ENCODE results near the gene CLTRN. TPM values are rescaled to one million over a fixed set of nuclear protein-coding genes. Genes with fewer than 3 reads are reported as not detected.

The CLTRN gene
- total and polyA plus RNA-seq, 10 donors: 0.16 to 0.48 (median 0.30) TPM; not detected in 5

DNA sequence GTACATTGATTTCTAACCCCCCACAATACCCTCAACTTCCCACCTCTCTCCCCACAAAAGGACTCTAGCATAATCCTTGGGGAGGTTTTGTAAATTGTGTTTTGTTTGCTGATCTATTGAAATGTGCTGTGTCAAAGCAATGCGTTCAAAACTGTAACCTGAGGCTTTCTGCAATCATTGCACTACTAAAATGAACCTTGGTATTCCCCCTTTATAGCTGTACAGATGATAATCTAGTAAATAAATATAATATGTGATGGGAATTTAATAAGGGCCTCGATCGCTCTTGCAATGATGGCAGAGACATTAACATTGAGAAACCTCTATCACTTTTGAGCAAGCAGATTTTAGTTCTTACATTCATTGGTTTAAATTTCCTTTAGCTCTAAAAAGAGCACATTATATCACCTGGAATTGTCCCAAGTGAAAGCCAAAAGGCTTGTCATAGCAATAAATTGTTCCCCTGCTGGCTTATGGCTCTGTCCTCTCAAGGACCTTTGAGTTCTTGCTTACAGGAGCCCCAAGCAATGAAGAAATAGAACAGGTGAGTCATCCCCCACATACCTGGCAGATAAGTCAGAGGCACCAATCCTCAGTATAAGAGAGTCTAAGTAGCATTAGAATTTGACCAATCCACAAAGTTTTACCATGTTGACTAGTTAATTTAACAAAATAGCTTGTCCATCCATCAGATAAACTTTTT lies 45.4 kb downstream of the CLTRN start:
- intact Hi-C loops (cut with DNase I; ENCODE audit: low total_unique reads): no loop called here
- Histone ChIP-seq H3K27ac (no peak overlapping the region), H3K27me3 (replicated peaks in 1 of 7) (peaks cover 0 to 22% (median 6%) of the 10 kb centered on the region in 7 donors), H3K4me1 (no peaks in the 10 kb centered on the region), H3K4me3 (no peak overlapping the region), H3K9me3 (no peaks in the 10 kb centered on the region), H3K36me3 (no peaks in the 10 kb centered on the region)
- TF ChIP-seq POLR2AphosphoS5 (IDR thresholded peaks at IDR 0.05) (no peak), POLR2A (IDR thresholded peaks at IDR 0.05) (no peak)
- TF ChIP-seq, protein P1, sequence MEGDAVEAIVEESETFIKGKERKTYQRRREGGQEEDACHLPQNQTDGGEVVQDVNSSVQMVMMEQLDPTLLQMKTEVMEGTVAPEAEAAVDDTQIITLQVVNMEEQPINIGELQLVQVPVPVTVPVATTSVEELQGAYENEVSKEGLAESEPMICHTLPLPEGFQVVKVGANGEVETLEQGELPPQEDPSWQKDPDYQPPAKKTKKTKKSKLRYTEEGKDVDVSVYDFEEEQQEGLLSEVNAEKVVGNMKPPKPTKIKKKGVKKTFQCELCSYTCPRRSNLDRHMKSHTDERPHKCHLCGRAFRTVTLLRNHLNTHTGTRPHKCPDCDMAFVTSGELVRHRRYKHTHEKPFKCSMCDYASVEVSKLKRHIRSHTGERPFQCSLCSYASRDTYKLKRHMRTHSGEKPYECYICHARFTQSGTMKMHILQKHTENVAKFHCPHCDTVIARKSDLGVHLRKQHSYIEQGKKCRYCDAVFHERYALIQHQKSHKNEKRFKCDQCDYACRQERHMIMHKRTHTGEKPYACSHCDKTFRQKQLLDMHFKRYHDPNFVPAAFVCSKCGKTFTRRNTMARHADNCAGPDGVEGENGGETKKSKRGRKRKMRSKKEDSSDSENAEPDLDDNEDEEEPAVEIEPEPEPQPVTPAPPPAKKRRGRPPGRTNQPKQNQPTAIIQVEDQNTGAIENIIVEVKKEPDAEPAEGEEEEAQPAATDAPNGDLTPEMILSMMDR (IDR thresholded peaks at IDR 0.05 in 8 of 11, conservative IDR thresholded peaks at IDR 0.05 in 3 of 11): no peak
- DNase-seq: no peak
- 67 to 90% (median 83%) methylated on average over 3 of the region's 3 CpGs for WGBS, 5 donors

DNA sequence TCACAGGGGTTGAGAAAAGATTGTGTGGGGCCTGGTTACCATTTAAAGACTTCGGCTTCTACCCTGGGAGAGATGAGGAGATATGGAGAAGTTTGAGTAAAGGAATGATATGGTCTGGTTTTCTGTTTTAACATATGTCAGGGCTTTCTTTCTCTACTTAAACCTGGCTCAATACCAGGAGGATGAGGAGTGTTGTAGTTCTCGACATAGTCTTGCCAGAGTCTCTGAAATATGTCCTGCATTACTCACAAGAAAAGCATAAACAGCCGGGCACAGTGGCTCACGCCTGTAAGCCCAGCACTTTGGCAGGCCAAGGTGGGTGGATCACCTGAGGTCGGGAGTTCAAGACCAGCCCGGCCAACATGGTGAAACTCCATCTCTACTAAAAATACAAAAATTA lies 47.5 kb downstream of the CLTRN start:
- no peak overlapping the region for H3K4me3 ChIP-seq
- DNase-seq: no peak
- H3K27me3 ChIP-seq (replicated peaks in 1 of 7): peaks cover 0 to 27% (median 4%) of the 10 kb centered on the region in 7 donors
- H3K27ac ChIP-seq: no peak overlapping the region
- H3K9me3 ChIP-seq: no peaks in the 10 kb centered on the region
- no peaks in the 10 kb centered on the region for H3K36me3 ChIP-seq
- WGBS, 5 donors: 68 to 96% (median 84%) methylated on average over 4 to 6 of the region's 6 CpGs
- intact Hi-C loops (cut with DNase I; ENCODE audit: low total_unique reads): no loop called here
- no peak for TF ChIP-seq POLR2A (IDR thresholded peaks at IDR 0.05)
- no peak for TF ChIP-seq POLR2AphosphoS5 (IDR thresholded peaks at IDR 0.05)
- TF ChIP-seq, protein P1 (IDR thresholded peaks at IDR 0.05 in 8 of 11, conservative IDR thresholded peaks at IDR 0.05 in 3 of 11): no peak
- H3K4me1 ChIP-seq: no peaks in the 10 kb centered on the region

DNA sequence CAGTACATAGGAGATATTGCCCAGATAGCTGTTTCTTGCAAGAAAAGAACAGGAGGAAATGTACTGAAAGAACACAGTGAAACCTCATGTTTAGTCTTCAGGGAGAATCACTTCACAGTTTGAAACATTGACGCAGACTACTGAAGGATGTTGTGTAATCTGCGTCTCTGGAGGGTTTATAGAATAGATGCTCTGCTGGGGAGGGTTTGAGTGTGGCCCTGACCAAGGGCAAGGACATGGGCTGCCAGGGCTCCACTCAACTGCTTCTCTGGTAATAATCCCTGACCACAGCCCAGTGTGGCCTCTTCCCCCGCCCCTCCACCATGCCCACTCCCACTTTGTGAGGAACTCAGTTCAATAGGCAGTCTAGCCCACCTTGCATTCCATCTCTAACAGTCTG lies 48.1 kb downstream of the CLTRN start:
- intact Hi-C loops (cut with DNase I; ENCODE audit: low total_unique reads): no loop called here
- Histone ChIP-seq H3K27me3 (replicated peaks in 1 of 7) (peaks cover 0 to 27% (median 0%) of the 10 kb centered on the region in 7 donors), H3K4me1 (no peaks in the 10 kb centered on the region), H3K9me3 (no peaks in the 10 kb centered on the region), H3K36me3 (no peaks in the 10 kb centered on the region), H3K4me3 (no peak overlapping the region), H3K27ac (no peak overlapping the region)
- no peak for TF ChIP-seq POLR2A (IDR thresholded peaks at IDR 0.05)
- TF ChIP-seq, protein P1 (IDR thresholded peaks at IDR 0.05 in 8 of 11, conservative IDR thresholded peaks at IDR 0.05 in 3 of 11): no peak
- TF ChIP-seq POLR2AphosphoS5 (IDR thresholded peaks at IDR 0.05): no peak
- DNase-seq: no peak
- WGBS, 5 donors: 58 to 89% (median 71%) methylated on average over 2 to 3 of the region's 3 CpGs

DNA sequence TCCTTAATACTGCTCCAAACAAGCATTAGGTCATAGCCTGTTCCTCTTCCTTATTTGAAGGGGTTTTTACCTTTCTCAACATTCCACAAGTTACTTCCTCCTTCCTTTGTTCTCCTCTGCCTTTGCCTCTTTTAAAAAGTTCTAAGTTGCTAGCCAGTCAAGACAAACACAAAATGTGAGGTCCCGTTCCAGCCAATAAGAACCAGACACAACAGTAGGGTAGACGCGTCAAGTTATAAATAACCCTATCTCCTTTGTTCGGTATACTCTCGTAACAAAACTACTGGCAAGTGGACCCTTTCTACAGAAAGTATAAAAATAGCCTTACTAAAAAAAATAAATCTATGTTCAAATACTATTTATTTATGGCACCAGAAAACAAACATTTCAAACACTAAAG lies 57.5 kb downstream of the CLTRN start:
- Histone ChIP-seq H3K9me3 (no peaks in the 10 kb centered on the region), H3K36me3 (no peaks in the 10 kb centered on the region), H3K4me1 (no peaks in the 10 kb centered on the region), H3K4me3 (no peak overlapping the region), H3K27me3 (replicated peaks in 1 of 7) (peaks cover 0 to 15% (median 0%) of the 10 kb centered on the region in 7 donors), H3K27ac (no peak overlapping the region)
- intact Hi-C loops (cut with DNase I; ENCODE audit: low total_unique reads): no loop called here
- TF ChIP-seq, protein P1 (IDR thresholded peaks at IDR 0.05 in 8 of 11, conservative IDR thresholded peaks at IDR 0.05 in 3 of 11): no peak
- no peak for TF ChIP-seq POLR2AphosphoS5 (IDR thresholded peaks at IDR 0.05)
- TF ChIP-seq POLR2A (IDR thresholded peaks at IDR 0.05): no peak
- no peak for DNase-seq
- 69 to 91% (median 86%) methylated on average over 5 of the region's 5 CpGs for WGBS, 5 donors

All from spleen (tissue), 11 donors.